CD4-positive, alpha-beta T cell treated with Interleukin-1 beta for 1 hour (primary cell): ENCODE measurements around the gene ELK4.

Experiments
- DNase-seq, 2 donors: peaks; one replicate each; pipeline ENCODE4 v3.0.0-alpha.2; 2020 to 2022

The ELK4 gene

GRCh38 chr1:205578780-205579571 is 52.8 kb downstream of the ELK4 start:
- no peak for DNase-seq

- no peak for DNase-seq
These were observed 53.7 kb downstream of the ELK4 start for GRCh38 chr1:205577874-205578658.

GRCh38 chr1:205576805-205577761 is 54.7 kb downstream of the ELK4 start:
- DNase-seq, result no peak

GRCh38 chr1:205576011-205576410 is 55.8 kb downstream of the ELK4 start:
- DNase-seq, result no peak

- DNase-seq, result no peak
These were observed 56.4 kb downstream of the ELK4 start for GRCh38 chr1:205575294-205575885.

- no peak for DNase-seq
These were observed 59.4 kb downstream of the ELK4 start for GRCh38 chr1:205572421-205572820.

GRCh38 chr1:205571747-205572146 is 60.1 kb downstream of the ELK4 start:
- DNase-seq, result no peak

GRCh38 chr1:205570796-205571537 is 60.8 kb downstream of the ELK4 start:
- no peak for DNase-seq

- DNase-seq, result no peak
These were observed 61.7 kb downstream of the ELK4 start for GRCh38 chr1:205570173-205570501.

GRCh38 chr1:205569411-205570172 is 62.2 kb downstream of the ELK4 start:
- DNase-seq, result no peak

GRCh38 chr1:205568469-205569361 is 63.1 kb downstream of the ELK4 start:
- DNase-seq, result no peak

- no peak for DNase-seq
These were observed 63.7 kb downstream of the ELK4 start for GRCh38 chr1:205568135-205568468.

- DNase-seq, result no peak
These were observed 64.1 kb downstream of the ELK4 start for GRCh38 chr1:205567716-205568115.

- DNase-seq, result no peak
These were observed 66.0 kb downstream of the ELK4 start for GRCh38 chr1:205565799-205566198.

GRCh38 chr1:205563927-205564441 is 67.8 kb downstream of the ELK4 start:
- DNase-seq, result no peak

GRCh38 chr1:205561501-205562203 is 70.2 kb downstream of the ELK4 start:
- no peak for DNase-seq
